Hepatocyte (in vitro differentiated cells): ENCODE results near the gene M6PR.

Experiments used
- CTCF ChIP-seq: fragments of 200-600 bp; sonication (generic); IDR thresholded peaks from 2 replicates; pipeline ENCODE4 v1.5.1; 2016; ENCODE audit warnings: antibody characterized with exemption, mild to moderate bottlenecking; ENCODE audit not compliant: poor library complexity
- EZH2phosphoT487 ChIP-seq: fragments of 200-600 bp; sonication (generic); IDR thresholded peaks from one replicate; pipeline ENCODE4 v1.6.1; 2018; ENCODE audit warnings: antibody characterized with exemption, mild to moderate bottlenecking, low read depth, moderate library complexity; ENCODE audit not compliant: unreplicated experiment, severe bottlenecking

DNA sequence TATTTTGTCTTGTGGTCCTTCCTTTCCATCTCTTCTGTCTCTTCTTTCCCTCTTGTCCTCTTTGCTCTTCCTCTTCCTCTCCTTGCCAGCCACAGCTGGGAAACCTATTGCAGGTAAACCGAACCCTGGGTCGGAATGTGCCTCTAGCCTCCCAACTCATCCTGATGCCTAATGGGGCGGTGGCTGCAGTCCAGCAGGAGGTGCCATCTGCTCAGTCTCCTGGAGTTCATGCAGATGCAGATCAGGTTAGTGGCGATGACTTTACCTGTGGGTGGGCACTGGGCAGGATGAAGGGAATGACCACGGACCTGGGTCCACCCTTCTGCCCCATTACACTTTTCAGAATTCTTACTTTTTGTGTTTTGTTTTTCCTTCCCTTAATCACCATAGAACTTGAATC, 26.9 kb downstream of the M6PR start:
- TF ChIP-seq CTCF: no peak
- no peak for TF ChIP-seq EZH2phosphoT487
